ENCODE measurements around the gene COA7.

DNA sequence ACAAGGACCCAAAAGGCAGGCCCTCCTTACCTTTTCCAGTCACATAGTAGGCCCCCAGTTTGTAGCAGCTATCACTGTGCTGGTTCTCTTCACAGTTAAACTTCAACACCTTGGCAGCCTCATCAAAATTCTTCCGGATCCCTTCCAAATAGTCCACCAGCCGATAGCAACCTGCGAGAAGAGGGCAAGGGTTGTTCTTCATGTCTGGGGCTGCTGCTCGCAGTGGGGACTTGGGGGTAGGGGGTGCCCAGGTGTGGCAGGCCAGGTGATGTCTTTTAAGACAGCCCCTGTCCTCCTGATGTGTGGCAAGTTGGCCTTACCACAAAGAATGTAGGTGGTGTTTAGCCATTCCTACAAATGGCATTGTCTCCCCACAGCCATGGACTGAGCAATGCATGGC, 5.5 kb downstream of the COA7 start:
- TF ChIP-seq, protein P1, sequence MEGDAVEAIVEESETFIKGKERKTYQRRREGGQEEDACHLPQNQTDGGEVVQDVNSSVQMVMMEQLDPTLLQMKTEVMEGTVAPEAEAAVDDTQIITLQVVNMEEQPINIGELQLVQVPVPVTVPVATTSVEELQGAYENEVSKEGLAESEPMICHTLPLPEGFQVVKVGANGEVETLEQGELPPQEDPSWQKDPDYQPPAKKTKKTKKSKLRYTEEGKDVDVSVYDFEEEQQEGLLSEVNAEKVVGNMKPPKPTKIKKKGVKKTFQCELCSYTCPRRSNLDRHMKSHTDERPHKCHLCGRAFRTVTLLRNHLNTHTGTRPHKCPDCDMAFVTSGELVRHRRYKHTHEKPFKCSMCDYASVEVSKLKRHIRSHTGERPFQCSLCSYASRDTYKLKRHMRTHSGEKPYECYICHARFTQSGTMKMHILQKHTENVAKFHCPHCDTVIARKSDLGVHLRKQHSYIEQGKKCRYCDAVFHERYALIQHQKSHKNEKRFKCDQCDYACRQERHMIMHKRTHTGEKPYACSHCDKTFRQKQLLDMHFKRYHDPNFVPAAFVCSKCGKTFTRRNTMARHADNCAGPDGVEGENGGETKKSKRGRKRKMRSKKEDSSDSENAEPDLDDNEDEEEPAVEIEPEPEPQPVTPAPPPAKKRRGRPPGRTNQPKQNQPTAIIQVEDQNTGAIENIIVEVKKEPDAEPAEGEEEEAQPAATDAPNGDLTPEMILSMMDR (IDR thresholded peaks at IDR 0.05) = no peak
- no peak for TF ChIP-seq POLR2A (IDR thresholded peaks at IDR 0.05)
- TF ChIP-seq POLR2AphosphoS5 (IDR thresholded peaks at IDR 0.05) = no peak
